IPS-NIHi7 (cell line): ENCODE data around the gene FUT4.
"Not testable (repeated sequence)": the region's sequence is repeated elsewhere in the genome, so short reads cannot be mapped to it uniquely, and the experiment has no call there.

Experiments
- DNase-seq: peaks from one replicate; pipeline ENCODE4 v3.0.0; 2012; ENCODE audit warnings: mixed read lengths; ENCODE audit errors: extremely low spot score

The FUT4 gene

DNA sequence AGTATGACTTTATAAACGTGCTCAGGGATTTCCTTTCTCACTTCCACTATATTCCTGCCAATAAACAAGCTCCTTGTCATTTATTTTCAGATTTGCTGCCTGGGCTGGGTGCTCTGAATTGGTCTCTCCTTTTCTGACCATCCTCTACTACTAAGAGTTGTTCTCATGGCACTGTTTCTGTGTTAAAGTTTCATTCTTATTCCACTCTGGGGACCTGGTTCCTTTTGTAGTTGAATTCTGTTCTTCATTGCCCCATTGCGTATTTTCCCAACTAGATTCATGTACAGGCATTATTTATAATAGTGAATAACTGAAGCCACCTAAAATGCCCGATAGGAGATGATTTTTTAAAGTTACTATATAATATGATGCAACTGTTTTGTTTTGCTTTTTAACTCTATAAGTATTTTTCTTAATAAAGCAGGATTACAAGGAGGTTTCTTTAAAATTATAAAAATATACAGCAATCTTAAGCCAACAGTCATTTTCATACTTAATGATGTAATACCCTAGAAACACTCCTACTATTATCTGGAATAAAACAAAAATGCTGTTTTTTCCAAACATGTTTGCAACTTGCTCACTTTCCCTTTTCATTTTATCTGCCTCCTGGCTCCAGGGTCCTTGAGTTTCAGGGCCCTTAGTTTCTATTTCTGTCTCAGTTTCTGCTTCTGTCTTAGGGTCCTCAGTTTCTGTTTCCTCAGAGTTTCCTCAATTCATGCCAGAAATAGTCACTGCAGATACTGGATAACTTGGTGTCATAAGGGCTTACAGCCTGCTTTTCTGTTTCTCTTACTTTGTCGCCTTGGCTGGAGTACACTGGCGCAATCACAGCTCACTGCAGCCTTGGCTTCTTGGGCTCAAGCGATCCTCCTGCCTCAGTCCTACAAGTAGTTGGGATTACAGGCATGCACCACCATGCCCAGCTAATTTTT lies 9.8 kb upstream of the FUT4 start:
- DNase-seq = no peak

DNA sequence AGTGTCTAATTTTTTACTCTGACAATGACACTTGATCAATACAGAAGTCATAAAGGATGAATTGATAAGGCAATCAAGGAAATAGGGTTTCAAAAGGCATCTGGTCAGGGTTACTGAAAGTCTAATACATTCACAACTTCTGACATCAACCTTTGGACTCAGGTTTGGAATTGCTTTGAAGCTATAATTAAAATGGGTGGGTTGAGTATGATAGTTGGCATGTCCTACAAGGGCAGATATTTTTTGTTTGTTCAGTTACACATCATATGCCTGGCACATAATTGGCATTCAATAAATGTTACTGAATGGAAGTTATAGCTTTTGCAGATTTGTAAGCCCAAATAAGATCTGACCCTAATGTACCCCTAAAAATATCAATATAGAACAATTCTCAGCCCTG lies 7.3 kb upstream of the FUT4 start:
- no peak for DNase-seq

DNA sequence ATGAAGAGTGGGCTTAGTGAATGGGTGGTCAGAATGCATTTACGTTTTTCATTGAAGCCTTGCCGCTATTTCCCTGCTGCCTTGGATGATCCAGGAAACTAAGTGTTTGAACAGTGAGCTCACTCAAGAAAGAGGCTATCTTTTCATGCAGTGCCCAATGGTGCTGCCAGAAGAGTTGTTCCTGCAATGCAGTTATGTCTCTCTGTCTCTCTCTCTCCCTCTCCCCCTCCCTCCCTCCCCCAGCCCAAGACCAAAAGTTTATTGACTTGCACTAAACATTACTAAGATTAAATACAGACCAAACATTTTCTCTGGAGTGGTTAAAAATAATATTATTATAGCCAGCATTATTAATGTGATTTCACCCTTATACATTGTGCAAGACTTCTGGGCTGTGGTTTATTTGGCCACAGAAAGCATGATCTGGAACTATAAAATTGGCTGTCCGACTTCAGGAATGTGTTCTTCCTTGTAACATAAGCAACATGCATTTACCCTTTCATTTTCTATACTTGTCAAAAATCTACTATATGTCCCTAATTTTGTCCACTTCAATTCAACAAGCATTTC lies 6.6 kb upstream of the FUT4 start:
- no peak for DNase-seq

DNA sequence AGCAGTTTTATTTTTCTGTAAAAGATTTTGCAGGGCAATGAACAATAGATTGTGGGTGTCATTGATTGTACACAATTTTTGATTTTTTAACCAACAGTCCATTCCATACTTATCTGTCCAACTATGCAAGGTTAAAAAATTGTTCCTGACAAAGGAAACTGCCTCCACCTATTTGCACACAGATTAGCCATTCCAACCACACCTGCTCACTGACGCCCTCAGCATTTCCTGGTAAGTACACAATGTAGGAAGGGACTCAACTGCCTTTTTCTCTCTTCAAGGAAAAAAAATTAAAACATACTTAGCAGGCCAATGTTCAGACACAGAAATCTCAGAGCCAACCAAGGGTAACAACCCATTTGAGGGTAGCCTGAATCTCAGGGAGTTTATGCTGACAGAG lies 4.3 kb upstream of the FUT4 start:
- no peak for DNase-seq

DNA sequence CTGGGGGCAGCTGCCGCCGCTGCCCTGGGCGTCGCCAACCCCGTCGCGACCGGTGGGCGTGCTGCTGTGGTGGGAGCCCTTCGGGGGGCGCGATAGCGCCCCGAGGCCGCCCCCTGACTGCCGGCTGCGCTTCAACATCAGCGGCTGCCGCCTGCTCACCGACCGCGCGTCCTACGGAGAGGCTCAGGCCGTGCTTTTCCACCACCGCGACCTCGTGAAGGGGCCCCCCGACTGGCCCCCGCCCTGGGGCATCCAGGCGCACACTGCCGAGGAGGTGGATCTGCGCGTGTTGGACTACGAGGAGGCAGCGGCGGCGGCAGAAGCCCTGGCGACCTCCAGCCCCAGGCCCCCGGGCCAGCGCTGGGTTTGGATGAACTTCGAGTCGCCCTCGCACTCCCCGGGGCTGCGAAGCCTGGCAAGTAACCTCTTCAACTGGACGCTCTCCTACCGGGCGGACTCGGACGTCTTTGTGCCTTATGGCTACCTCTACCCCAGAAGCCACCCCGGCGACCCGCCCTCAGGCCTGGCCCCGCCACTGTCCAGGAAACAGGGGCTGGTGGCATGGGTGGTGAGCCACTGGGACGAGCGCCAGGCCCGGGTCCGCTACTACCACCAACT lies 1.0 kb downstream of the FUT4 start:
- peak; percentile 43 for DNase-seq

DNA sequence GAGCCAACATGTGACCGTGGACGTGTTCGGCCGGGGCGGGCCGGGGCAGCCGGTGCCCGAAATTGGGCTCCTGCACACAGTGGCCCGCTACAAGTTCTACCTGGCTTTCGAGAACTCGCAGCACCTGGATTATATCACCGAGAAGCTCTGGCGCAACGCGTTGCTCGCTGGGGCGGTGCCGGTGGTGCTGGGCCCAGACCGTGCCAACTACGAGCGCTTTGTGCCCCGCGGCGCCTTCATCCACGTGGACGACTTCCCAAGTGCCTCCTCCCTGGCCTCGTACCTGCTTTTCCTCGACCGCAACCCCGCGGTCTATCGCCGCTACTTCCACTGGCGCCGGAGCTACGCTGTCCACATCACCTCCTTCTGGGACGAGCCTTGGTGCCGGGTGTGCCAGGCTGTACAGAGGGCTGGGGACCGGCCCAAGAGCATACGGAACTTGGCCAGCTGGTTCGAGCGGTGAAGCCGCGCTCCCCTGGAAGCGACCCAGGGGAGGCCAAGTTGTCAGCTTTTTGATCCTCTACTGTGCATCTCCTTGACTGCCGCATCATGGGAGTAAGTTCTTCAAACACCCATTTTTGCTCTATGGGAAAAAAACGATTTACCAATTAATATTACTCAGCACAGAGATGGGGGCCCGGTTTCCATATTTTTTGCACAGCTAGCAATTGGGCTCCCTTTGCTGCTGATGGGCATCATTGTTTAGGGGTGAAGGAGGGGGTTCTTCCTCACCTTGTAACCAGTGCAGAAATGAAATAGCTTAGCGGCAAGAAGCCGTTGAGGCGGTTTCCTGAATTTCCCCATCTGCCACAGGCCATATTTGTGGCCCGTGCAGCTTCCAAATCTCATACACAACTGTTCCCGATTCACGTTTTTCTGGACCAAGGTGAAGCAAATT lies 1.8 kb downstream of the FUT4 start:
- DNase-seq = no peak

DNA sequence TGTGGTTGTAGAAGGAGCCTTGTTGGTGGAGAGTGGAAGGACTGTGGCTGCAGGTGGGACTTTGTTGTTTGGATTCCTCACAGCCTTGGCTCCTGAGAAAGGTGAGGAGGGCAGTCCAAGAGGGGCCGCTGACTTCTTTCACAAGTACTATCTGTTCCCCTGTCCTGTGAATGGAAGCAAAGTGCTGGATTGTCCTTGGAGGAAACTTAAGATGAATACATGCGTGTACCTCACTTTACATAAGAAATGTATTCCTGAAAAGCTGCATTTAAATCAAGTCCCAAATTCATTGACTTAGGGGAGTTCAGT lies 2.4 kb downstream of the FUT4 start:
- no peak for DNase-seq

DNA sequence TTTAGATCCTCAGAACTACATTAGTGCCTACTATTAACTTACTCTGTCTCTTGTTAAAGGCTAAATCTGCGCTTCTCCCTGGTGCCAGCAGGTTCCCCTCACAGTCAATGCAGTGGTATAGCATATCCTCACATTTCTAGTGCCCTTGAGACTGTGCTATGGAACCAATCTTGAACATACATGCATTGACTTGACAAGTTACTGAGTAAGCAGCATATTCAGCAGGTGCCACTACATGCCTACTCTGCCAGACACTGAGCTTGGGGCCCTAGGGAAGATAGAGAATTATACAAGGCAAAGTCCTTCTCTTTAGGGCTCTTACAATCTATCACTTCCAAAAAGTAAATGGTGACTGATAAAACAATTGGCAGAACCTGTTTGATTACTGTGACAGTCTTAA lies 3.2 kb downstream of the FUT4 start:
- DNase-seq = no peak

DNA sequence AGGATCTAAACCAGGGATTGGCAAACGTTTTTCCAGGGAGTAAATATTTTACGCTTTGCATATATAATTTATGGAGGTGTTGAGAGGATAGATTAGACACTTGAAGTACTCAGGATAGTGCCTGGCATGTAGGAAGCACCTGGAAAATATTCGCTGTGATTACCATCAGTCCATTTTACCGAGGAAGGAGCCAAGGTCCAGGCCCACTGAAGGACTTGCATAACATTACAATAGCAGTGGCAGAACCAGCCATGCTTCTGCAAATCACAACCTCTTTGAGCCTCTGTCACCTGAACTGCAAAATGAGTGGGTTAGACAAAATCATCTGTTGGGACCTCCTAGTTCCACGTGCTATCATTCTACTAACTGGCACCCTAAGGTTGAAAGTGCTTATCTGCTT lies 5.4 kb downstream of the FUT4 start:
- no peak for DNase-seq

DNA sequence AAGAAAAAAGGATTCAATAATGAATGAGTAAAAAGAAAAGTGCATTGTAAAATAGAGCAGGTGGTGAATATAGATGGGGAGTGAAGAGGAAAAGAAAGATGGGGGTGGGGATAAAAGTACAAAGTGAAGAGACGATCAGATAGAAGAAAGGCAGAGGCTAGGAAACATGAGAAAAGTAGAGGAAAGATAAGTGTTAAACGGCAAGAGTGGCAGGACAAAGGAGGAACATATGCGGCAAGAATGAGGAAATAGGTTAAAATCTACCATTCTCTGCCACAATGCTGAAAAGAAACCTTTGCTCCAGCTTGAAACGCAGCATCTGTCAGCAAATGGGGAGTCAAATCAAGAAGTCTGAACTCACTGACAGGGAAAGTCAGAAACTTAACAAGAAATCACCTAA lies 6.8 kb downstream of the FUT4 start:
- no peak for DNase-seq

DNA sequence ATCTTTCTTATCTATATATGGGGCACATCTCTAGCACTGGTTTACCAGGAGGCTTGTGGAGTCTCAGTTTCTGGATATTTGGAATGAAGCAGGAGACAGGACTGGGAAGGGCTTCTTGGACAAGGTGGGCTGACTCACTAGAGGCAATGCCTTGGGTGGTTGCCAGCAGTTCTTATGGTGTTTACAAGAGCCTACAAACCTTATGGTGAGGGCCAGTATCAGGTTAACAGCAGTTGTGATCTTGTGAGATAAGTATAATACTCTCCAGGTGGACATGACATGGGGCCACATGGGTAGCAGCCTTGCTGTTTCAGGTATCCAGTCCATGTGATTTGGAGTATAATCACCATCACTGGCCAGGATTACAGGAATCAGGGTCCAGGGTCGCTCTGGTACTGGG lies 10.2 kb downstream of the FUT4 start:
- no peak for DNase-seq

DNA sequence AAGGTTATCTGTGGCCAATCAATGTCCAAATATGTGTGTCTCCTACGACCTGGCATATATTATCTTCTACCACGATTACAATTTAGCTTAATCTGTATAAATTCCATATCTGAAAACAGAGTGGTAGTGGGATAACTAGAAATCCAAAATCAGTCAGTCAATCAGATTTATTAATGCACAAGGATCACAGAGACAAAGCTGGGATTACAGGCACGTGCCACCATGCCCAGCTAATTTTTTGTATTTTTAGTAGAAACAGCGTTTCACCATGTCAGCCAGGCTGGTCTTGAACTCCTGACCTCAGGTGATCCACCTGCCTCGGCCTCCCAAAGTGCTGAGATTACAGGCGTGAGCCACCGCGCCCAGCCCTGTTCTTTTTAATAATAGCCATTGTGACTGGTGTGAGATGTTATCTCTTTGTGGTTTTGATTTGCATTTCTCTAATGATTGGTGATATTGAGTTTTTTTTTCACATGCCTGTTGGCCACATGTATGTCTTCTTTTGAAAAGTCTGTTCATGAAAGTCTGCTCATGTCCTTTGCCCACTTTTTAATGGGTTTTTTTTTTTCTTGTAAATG lies 12.1 kb downstream of the FUT4 start:
- not testable (repeated sequence) for DNase-seq

DNA sequence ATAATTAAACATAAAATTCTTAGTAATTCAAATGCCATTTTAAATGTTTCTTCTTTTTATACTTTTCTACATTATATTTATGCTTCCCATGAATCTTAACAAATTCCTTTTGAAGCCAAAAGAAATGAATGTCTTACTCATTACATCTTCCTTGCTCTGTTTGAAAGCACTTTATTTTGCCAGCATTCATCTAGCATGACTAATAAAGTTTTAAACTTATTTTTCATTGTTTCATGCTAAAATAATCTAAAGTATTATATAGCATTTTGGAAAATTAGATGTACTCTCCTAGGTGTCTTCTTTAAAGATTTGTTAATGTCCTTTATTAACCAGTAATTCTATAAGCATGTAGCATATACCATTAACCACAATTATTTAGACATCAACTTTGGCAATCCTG lies 13.7 kb downstream of the FUT4 start:
- DNase-seq = no peak

DNA sequence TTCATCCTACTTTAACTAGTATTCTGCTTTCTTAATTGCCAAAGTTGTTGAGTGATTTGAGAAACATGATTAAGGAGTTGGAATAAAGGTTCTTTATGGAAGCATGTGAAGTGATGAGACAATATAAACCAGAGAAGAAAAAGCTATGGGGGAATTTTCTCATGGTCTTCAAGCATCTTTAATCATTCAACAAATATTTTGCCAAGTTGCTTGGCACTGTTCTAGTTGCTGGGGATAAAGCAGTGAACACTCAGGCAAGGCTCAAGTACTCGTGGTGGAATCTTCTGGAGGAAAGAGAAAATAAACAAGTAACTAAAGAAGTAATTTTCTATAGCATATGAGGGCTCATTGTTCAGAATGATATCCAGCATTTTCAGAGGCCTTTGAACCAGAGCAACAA lies 14.3 kb downstream of the FUT4 start:
- DNase-seq = no peak

DNA sequence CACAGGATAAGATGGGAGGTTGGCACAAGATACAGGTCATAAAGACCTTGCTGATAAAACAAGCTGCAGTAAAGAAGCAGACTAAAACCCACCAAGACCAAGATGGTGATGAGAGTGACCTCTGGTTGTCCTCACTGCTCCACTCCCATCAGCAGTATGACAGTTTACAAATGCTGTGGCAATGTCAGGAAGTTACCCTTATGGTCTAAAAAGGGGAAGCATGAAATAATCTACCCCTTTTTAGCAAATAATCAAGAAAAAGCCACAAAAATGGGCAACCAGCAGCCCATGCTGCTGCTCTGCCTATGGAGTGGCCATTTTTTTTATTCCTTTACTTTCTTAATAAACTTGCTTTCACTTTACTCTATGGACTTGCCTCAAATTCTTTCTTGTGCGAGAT lies 14.7 kb downstream of the FUT4 start:
- no peak for DNase-seq

DNA sequence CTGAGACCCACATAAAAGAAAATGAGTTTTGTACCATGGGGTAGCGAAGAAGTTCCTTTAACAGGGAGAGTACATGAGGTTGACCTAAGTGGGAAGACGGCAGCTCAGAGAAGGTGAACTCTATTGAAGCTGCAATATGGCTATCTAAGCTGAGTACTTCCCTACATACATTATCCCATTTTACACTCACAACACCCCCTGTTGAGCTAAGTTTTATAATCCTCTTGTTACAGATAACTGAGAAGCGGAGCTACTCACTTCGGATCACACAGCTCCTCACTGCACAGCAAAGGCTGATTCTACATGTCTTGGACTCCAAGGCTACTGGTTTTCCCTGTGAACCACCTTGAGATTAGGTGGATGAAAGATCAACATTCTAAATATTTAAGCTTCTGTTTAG lies 15.2 kb downstream of the FUT4 start:
- no peak for DNase-seq

DNA sequence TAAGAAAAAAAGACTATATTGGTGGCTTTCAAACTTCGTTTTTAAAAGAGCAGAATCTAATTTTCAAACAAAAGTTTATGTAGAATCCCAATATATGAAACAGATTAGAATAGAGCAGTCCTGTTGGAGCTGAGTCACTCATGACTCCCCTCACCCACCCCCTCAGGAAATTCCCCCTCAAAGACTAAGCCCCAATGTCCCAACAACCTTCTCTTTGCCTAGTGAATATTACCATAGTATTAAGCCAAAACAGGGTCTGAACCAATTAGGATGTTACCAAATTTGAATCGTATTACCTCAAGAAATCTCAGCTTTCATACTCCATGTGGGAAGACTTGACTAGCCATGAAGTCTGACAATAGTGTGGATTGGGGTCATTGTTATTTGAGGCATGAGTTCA lies 15.6 kb downstream of the FUT4 start:
- no peak for DNase-seq

DNA sequence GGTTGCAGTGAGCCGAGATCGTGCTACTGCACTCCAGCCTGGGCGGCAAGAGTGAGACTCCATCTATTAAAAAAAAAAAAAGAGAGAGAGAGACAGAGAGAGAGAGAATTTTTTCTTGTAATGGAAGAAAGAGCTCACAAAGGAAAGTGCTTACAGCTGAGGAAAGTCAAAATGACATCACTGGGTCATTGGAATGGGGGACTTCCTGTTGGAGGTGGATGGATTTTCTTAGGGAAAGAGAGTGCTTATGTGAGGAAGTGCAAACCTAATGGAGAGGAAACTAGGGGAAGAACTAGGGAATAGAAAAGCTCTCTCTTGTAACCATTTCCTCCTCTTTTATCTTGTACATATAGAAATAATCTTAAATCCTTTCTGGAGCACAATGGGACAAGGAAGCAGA lies 17.1 kb downstream of the FUT4 start:
- DNase-seq = no peak

DNA sequence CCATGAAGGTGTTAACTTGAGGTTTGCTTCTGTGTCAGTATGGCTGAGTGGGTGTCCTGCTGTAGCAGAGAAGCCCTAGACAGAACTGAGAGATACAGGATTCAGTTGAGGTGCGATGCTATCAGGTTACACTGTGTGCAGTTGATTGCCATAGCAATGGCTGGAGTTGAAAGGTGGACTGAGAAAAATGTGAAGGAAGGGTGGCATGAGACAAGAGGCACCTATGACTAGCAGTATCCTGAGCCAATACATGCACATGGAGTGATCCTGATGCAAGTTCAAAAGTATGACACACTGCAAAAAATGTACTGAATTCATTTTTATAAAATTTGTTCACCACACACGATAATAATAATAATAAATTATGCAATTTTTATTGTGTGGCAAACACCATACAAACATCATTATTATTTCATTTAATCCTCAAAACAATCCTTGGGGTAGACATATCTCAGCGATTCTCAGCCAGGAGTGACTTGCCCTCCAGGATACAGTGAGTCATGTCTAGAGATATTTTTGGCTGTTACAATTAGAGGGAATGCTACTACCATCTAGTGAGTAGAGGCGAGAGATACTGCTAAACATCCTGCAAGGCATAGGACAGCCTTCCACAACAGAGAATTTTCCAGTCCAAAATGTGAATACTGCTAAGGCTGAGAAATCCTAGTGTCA lies 19.6 kb downstream of the FUT4 start:
- no peak for DNase-seq

DNA sequence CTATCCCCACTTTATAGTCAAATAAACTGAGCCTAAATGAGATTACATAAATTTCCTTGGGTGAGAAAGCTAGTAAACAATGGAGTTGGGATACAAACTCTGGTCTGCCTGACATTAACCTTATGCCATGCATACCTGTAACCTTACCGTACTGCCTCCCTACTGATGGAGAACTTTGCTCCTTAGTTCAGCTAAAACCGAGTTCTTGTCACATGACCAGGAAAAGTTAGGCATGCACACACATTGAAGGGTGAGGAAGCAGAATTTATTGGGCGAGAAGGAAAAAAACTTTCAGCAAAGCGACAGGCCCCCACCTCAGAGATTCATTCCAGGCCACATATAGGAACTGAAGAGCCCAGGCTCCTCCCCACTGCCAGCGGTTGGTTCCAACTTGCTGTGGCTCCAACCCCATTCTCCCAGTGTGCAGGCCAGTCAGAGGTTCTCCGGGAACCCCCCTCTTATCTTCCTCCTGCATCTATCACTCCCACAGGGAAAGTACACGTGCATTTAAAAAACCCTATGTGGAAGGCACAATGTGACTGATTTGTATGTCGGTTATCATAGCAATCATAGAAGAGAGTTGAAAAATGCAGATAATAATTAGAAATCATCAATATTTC lies 20.2 kb downstream of the FUT4 start:
- DNase-seq = no peak

DNA sequence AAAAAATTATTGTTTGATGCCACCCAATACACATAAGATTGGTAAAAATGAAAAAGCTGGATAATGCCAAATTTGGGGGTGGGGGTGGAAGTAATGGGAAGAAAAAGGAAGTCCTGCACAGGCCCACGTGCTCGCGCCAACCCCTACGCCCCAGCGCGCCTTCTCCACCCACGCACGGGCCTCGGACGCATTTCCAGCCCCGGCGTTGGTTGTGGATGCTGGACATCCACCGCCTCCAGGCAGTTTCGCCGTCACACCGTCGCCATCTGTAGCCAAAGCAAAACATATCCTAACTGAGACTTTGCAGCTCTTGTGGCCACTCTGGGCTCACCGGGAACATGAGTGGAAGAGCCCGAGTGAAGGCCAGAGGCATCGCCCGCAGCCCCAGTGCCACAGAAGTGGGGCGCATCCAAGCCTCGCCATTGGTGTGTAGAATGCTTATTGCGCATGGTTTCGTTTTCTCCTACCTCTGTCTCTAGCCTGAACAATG lies 23.5 kb downstream of the FUT4 start, which contains the start of gene PIWIL4:
Gene PIWIL4 (plus strand): TSS at position 188 of the 490 bp plus-strand sequence. CDS start 151 bp downstream, at position 339.
- DNase-seq = no peak
